GM19035 (cell line): ENCODE data around the gene MED31.
"Not testable (repeated sequence)": the region's sequence is repeated elsewhere in the genome, so short reads cannot be mapped to it uniquely, and the experiment has no call there.

Experiments
- ATAC-seq: cut with Tn5 transposase; IDR thresholded peaks from one replicate; pipeline ENCODE4 v1.9.1; 2021; ENCODE audit not compliant: unreplicated experiment

Gene MED31

DNA sequence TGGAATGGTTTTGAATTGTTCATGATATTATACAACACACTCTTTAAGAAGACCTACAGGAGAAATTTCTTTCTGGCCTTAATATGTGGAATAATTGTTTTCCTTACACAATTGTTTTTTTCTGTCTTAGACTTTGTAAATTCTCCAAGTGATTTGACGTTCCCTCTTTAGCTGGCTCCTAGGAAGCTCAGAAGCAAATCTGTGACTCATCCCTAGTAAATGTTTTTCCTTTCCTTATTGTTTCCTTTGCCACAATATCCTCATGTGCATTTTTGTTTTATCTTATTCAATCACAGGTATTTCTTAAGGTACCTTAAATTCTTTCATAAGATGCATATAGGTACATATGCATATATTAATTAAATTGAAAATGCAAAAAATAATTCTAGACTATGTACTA is 24.4 kb downstream of the MED31 start:
- ATAC-seq = no peak

DNA sequence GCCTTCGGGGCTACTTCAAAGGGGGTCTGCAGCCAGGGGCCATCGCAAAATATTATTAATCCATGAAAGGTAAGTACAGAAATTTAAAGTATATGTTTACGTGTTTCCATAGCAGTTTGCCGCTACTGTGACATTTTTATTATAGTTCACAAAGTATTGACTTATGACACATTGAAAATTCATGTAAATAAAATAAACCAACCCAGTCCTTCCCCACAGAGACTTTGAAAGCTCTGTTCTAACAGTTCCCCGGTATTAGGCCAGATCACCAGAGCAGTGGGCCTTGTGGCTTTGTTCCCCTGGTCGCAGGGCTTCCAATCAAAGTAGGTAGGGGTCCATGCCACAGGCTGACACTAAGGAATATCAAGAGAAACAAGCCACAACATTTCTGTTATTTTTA is 24.8 kb downstream of the MED31 start:
- ATAC-seq = no peak

GRCh38 chr17:6623941-6624340 is 27.5 kb downstream of the MED31 start:
- no peak for ATAC-seq

GRCh38 chr17:6611231-6611630 is 40.2 kb downstream of the MED31 start:
- no peak for ATAC-seq

DNA sequence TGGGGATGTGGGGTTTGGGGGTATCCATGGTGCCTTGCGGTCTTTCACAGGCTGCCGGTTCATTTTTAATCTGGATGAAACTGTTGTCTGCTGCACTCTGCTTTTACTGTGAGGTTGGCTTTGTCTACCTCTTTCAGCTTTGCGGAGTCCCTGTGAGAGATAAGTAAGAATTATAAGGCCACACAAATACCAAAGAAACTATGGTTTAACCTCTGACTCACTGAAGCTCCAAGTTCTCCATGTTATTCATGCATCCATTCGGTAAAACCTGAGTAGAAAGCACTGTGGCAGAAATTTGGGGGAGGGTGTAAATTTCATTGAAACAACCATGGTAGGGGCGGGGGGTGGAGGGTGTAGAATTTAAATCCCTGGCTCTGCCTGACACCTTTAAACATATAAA is 41.4 kb downstream of the MED31 start:
- ATAC-seq = no peak

- ATAC-seq = no peak
Observed at GRCh38 chr17:6608321-6608720, 43.1 kb downstream of the MED31 start.

- ATAC-seq = no peak
Observed at GRCh38 chr17:6605142-6605541, 46.3 kb downstream of the MED31 start.

GRCh38 chr17:6603744-6604325 is 47.6 kb downstream of the MED31 start:
- no peak for ATAC-seq

DNA sequence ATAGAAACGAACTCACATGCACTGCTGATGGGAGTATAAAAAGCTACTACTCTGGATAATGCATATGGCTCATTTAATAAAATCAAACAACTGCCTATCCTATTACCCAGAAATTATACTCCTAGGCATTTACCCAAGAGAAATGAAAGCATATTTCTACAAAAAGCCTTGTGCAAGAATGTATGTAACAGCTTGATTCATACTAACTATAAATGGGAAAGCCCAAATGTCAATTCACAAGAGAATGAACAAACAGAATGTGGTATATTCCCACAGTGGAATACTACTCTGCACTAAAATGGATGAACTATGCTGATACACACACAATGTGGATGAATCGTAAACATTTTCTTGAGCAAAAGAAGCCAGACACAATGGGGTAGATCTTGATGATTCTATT is 49.3 kb downstream of the MED31 start:
- no peak for ATAC-seq

DNA sequence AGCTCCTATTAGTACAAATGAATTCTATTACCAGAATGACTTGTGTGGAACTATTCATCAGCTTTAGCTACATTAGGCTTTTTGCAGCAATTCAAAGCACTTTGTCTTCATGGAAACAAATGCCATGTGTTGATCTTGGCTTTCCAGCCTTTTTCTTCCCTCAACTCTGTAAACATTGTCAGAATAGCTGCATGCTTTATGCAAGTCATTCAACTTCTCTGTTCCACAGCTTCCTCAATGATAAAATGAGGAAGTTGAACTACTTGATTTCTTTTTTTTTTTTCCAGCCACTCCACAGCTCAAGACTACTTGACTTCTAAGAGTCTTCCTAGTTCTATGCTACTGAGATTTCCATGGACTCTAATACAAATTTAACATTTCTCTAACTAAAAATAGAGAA is 52.0 kb downstream of the MED31 start:
- no peak for ATAC-seq

GRCh38 chr17:6597727-6598126 is 53.7 kb downstream of the MED31 start:
- ATAC-seq = no peak

DNA sequence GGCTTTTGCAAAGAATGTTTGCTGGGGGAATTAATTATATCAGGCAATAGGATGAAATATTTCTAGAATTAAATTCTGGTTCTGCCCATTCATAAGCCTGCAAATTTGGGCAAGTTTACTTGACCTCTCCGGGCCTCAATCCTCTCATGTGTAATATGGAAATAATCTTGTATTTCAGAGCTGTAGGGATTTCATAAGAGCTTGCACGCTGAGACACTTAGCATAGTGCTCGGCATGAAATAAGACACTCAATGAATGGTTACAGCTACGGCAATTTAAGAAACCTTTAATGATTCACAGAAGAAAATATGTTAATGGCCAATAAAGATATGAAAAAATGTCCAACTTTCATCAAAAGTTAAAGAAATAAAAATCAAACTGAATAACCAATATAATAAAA is 54.5 kb downstream of the MED31 start:
- ATAC-seq = no peak

GRCh38 chr17:6596511-6596910 is 54.9 kb downstream of the MED31 start:
- ATAC-seq = no peak

GRCh38 chr17:6596081-6596480 is 55.3 kb downstream of the MED31 start:
- no peak for ATAC-seq

- not testable (repeated sequence) for ATAC-seq
Observed at GRCh38 chr17:6593371-6593770, 58.0 kb downstream of the MED31 start.
